CMK (cell line): ENCODE measurements around the gene SPAG9.

Experiments used
- DNase-seq: peaks from one replicate; pipeline ENCODE4 v3.0.0-alpha.2; 2010; ENCODE audit warnings: low read depth

The SPAG9 gene

GRCh38 chr17:50917418-50917743, 203.3 kb downstream of the SPAG9 start:
- no peak for DNase-seq

GRCh38 chr17:50916708-50917417, 203.8 kb downstream of the SPAG9 start:
- DNase-seq: no peak

- no peak for DNase-seq
Measured at GRCh38 chr17:50916026-50916707, 204.5 kb downstream of the SPAG9 start.

- no peak for DNase-seq
Measured at GRCh38 chr17:50914505-50915063, 206.1 kb downstream of the SPAG9 start.

- no peak for DNase-seq
Measured at GRCh38 chr17:50913120-50913519, 207.5 kb downstream of the SPAG9 start.
